Melanocyte of skin (primary cell): ENCODE data around the gene WWOX. TPM values are rescaled to one million over a fixed set of nuclear protein-coding genes. Genes with fewer than 3 reads are reported as not detected.

Experiments used
- small RNA-seq, 2 donors: library from RNA; depleted of rRNA; stranded (forward); fragments of <200 nt; gene quantifications; one replicate each; pipeline ENCODE3, GENCODE V24; 2012
- total RNA-seq, 2 donors: library from RNA; depleted of rRNA; stranded (reverse); fragments of >200 nt; gene quantifications; 2 replicates each; pipeline ENCODE4 v1.2.3, GENCODE V29; 2012

Gene WWOX
- 10 to 100 TPM; 18.2 to 18.6 TPM for total RNA-seq

DNA sequence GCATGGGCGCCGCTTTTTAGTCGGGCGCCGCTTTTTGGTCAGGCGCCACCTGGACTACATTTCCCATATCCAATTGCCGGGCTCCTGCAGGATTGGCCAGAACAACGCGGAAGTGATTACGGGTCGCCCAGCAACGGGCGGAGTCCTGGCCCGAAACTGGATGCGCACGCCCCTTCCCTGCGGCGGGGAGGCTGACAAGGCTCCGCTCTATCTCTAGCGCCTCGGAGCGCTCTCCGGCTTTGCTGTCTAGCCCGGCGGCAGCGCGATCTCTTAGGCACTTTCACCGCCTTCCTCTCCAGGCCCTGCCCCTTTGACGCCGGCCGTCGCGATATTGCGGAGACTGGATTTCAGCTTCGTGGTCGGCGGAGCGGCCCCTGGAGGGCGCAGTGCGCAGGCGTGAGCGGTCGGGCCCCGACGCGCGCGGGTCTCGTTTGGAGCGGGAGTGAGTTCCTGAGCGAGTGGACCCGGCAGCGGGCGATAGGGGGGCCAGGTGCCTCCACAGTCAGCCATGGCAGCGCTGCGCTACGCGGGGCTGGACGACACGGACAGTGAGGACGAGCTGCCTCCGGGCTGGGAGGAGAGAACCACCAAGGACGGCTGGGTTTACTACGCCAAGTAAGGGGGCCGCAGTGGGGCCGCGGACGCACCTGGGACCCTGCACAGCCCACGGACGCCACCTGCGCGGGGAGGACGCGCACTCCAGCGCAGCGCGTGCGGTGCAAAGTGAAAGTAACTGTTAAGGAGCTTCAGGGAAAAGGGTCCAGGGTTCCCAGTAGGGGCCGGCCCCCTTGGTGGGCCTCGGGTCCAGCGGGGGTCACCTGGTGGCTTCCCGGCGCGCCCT is at the start of gene WWOX:
WWOX (plus strand) TSS at position 384 of the 841 bp plus-strand sequence.

Small RNAs within 50 kb of the gene (small RNA-seq; reads per million reads assigned to genes)
- 0 reads per million in 2 donors for gene AC027279.3

Other genes starting within 250 kb of the WWOX start
- not detected for gene CLEC3A, start 77.1 kb upstream of the WWOX start, total RNA-seq